ENCODE results near the gene NWD2.
A peak's percentile ranks its signal among the peaks of the same experiment; 100 is the strongest.

Gene NWD2

DNA sequence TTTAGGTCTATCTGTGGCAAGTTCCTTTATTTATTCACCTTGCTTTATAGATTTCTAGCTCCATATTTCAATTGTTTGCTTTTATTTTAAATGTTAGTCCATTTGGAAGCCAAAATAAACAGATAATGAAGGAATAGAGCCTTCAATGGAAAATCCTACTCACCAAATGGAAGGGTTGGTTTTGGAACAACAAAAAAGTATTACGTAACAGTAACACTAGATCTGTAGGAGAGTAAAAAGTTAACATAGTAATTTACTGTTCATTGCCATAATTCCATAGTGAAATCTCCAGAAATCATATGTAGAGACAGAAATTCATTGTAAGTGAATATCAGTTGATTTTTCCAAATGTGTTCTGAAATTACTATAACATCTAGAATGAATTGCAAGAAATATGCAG, 34.6 kb downstream of the NWD2 start:
- TF ChIP-seq, protein P1, sequence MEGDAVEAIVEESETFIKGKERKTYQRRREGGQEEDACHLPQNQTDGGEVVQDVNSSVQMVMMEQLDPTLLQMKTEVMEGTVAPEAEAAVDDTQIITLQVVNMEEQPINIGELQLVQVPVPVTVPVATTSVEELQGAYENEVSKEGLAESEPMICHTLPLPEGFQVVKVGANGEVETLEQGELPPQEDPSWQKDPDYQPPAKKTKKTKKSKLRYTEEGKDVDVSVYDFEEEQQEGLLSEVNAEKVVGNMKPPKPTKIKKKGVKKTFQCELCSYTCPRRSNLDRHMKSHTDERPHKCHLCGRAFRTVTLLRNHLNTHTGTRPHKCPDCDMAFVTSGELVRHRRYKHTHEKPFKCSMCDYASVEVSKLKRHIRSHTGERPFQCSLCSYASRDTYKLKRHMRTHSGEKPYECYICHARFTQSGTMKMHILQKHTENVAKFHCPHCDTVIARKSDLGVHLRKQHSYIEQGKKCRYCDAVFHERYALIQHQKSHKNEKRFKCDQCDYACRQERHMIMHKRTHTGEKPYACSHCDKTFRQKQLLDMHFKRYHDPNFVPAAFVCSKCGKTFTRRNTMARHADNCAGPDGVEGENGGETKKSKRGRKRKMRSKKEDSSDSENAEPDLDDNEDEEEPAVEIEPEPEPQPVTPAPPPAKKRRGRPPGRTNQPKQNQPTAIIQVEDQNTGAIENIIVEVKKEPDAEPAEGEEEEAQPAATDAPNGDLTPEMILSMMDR (conservative IDR thresholded peaks at IDR 0.05; ENCODE audit: low read depth), result no peak
- DNase-seq (ENCODE audit: low spot score), result no peak
- H3K27ac ChIP-seq, result no peak overlapping the region
- ChIA-PET CTCF (no interaction called here), POLR2A (ENCODE audit: low non-redundant PET) (no interaction called here)

GRCh38 chr4:37279894-37280592, 35.5 kb downstream of the NWD2 start:
- ChIA-PET POLR2A (ENCODE audit: low non-redundant PET) (no interaction called here), CTCF (no interaction called here)
- no peak overlapping the region for H3K27ac ChIP-seq
- DNase-seq (ENCODE audit: low spot score), result peak; percentile 26
- TF ChIP-seq, protein P1 (conservative IDR thresholded peaks at IDR 0.05; ENCODE audit: low read depth), result no peak

GRCh38 chr4:37299468-37299867, 54.9 kb downstream of the NWD2 start:
- ChIA-PET POLR2A (ENCODE audit: low non-redundant PET) (no interaction called here), CTCF (no interaction called here)
- no peak for DNase-seq (ENCODE audit: low spot score)
- TF ChIP-seq, protein P1 (conservative IDR thresholded peaks at IDR 0.05; ENCODE audit: low read depth), result no peak
- H3K27ac ChIP-seq, result no peak overlapping the region

- TF ChIP-seq, protein P1 (conservative IDR thresholded peaks at IDR 0.05; ENCODE audit: low read depth), result no peak
- no peak for DNase-seq (ENCODE audit: low spot score)
- CTCF ChIA-PET, result no interaction called here
Observed at GRCh38 chr4:37304612-37305011, 60.1 kb downstream of the NWD2 start.

GRCh38 chr4:37305984-37306383, 61.4 kb downstream of the NWD2 start:
- TF ChIP-seq, protein P1 (conservative IDR thresholded peaks at IDR 0.05; ENCODE audit: low read depth), result no peak
- no peak overlapping the region for H3K27ac ChIP-seq
- ChIA-PET POLR2A (ENCODE audit: low non-redundant PET) (no interaction called here), CTCF (no interaction called here)
- DNase-seq (ENCODE audit: low spot score), result no peak

More at GRCh38 chr4:37304612-37305011, 60.1 kb downstream of the NWD2 start:
- H3K27ac ChIP-seq, result no peak overlapping the region
- POLR2A ChIA-PET (ENCODE audit: low non-redundant PET), result no interaction called here

DNA sequence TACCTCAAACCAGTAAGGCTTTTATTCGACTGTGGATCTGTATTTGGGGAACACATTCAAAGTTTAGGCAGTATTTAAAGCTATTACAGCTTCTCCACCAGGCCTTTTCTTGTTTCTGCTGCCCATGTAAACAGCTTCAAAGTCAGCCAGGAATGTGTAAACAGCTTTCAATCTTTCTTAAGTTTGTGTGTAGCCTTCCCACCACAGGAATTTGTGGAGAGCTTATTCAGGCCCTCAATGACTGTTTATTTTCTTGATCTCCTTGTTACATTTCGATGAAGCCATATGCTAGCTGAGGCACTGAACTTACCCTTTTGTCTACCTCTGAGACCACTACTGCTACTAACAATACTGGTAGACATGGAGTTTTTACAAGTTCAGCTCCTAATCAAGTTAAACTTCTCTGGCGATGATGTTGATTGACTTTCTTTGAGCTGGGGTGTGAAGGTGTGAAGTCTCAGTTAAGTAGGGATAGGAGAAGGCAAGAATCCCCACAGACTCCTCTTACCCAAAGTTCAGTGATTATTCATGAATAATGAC, 72.6 kb downstream of the NWD2 start:
- ChIA-PET POLR2A (ENCODE audit: low non-redundant PET) (no interaction called here), CTCF (no interaction called here)
- H3K27ac ChIP-seq, result no peak overlapping the region
- TF ChIP-seq, protein P1 (conservative IDR thresholded peaks at IDR 0.05; ENCODE audit: low read depth), result no peak
- no peak for DNase-seq (ENCODE audit: low spot score)
